ENCODE measurements around the gene MRPL12. TPM values are rescaled to one million over a fixed set of nuclear protein-coding genes. Genes with fewer than 3 reads are reported as not detected.

The MRPL12 gene
- total RNA-seq, 2 donors from 2014 or later: 19.8 to 33.4 TPM

DNA sequence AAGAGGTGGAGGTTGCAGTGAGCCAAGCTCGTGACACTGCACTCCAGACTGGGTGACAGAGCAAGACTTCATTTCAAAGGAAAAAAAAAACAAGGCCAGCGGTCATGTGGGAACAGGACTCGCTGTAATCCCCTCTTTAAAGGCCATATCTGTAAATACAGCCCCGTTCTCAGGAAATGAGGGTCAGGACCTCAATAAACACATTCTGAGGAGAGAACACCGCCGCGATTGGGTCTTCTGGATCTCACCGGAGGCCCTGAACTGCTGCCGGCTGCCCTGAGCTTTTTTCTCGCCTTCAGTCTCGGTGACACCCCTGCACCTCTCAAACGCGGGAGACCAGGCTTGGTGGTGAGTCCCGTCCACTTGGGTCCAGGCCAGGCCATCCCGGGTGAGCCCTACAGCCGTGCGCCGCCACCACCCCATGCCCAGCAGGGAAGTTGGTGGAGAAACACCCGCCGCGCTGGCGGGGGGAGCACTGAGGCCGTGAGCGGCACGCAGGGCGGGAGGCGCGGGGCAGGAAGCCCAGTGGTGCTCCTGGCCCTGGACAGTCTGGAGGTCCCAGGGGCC lies 37.3 kb downstream of the MRPL12 start:
- Histone ChIP-seq H3K4me3 (no peak overlapping the region), H3K4me1 (ENCODE audit: control insufficient read depth in 1 of 2, low read depth in 2 of 2) (no peaks in the 10 kb centered on the region), H3K27ac (no peak overlapping the region), H3K36me3 (no peaks in the 10 kb centered on the region), H3K27me3 (replicated peaks; ENCODE audit: insufficient read depth) (no peaks in the 10 kb centered on the region), H3K9me3 (no peaks in the 10 kb centered on the region)
- TF ChIP-seq, protein P1, sequence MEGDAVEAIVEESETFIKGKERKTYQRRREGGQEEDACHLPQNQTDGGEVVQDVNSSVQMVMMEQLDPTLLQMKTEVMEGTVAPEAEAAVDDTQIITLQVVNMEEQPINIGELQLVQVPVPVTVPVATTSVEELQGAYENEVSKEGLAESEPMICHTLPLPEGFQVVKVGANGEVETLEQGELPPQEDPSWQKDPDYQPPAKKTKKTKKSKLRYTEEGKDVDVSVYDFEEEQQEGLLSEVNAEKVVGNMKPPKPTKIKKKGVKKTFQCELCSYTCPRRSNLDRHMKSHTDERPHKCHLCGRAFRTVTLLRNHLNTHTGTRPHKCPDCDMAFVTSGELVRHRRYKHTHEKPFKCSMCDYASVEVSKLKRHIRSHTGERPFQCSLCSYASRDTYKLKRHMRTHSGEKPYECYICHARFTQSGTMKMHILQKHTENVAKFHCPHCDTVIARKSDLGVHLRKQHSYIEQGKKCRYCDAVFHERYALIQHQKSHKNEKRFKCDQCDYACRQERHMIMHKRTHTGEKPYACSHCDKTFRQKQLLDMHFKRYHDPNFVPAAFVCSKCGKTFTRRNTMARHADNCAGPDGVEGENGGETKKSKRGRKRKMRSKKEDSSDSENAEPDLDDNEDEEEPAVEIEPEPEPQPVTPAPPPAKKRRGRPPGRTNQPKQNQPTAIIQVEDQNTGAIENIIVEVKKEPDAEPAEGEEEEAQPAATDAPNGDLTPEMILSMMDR (IDR thresholded peaks at IDR 0.05): no peak
- ATAC-seq (ENCODE audit: insufficient number of reproducible peaks, low FRiP score, low read depth) (no peak), DNase-seq (ENCODE audit: low spot score) (no peak)

DNA sequence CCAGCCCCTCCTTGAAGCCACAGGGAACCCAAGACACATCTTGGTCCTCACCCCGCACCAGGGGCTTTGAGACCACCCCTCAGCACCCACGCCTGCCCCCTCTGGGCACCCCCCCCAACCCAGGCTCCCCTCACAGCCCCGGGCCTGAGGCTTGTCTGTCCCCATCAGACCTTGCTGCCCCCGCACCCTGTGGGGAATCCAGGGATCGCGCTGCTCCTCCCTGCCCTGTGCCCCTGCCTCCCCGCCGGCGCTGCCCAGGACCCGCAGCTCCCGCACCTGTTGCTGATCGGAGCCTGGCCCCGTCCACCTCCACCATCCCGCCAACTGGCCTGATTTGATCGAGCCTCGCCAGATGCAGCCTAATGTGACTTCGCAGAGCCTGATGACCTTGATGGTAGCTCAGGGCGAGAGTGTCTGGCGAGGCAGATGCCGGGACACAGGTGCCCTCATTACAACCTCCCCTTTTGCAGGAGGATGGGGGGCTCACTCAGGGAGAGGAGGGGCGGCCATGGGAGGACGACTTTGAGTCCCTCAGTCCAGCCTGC lies 38.0 kb downstream of the MRPL12 start:
- Histone ChIP-seq H3K9me3 (no peaks in the 10 kb centered on the region), H3K27ac (no peak overlapping the region), H3K4me1 (ENCODE audit: control insufficient read depth in 1 of 2, low read depth in 2 of 2) (no peaks in the 10 kb centered on the region), H3K4me3 (no peak overlapping the region), H3K36me3 (no peaks in the 10 kb centered on the region), H3K27me3 (replicated peaks; ENCODE audit: insufficient read depth) (no peaks in the 10 kb centered on the region)
- no peak for DNase-seq (ENCODE audit: low spot score)
- TF ChIP-seq, protein P1 (IDR thresholded peaks at IDR 0.05): no peak
- no peak for ATAC-seq (ENCODE audit: insufficient number of reproducible peaks, low FRiP score, low read depth)

DNA sequence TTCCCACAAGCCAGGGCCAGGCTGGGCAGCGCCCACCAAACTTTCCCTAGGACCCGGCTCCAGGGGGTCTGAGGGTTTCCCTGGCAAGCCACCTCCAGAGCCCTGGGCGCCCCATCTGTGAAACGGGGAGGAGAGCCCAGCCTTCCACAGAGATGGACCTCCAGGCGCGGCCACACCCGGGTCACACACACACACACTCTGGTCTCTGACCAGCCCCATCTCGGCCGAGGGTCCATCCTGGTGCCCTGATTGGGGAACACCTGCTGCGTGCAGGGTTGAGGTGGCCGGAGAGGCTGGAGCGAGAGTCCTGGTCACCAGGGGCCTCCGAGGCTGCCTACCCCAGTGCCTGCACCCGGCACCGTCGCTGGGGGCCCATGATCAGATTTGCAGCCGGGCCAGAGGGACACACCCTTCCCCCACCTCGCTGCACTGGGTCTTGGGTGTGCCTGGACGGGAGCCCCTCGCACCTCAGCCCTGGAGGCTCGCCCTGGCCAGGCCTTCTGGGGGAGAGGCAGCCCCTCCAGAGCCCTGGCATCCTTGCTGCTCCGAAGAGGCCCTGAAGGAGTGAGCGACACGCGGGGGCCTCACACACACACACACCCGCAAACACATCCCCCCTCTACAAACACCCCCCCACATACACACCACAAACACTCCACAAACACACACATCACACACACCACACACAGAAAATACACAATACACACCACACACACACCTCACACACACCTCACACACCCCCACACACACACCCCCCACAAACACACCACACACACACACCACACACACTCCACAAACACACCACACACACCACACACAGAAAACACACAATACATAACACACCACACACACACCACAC lies 38.7 kb downstream of the MRPL12 start:
- Histone ChIP-seq H3K27ac (no peak overlapping the region), H3K4me1 (ENCODE audit: control insufficient read depth in 1 of 2, low read depth in 2 of 2) (no peaks in the 10 kb centered on the region), H3K9me3 (no peaks in the 10 kb centered on the region), H3K36me3 (no peaks in the 10 kb centered on the region), H3K4me3 (no peak overlapping the region), H3K27me3 (replicated peaks; ENCODE audit: insufficient read depth) (no peaks in the 10 kb centered on the region)
- ATAC-seq (ENCODE audit: insufficient number of reproducible peaks, low FRiP score, low read depth) (no peak), DNase-seq (ENCODE audit: low spot score) (no peak)
- TF ChIP-seq, protein P1 (IDR thresholded peaks at IDR 0.05): no peak

Other genes with a start within 250 kb of the MRPL12 start
- 1,000 to 10,000 TPM; 4,421 to 4,935 TPM for gene ACTG1, start 190.6 kb upstream of the MRPL12 start, total RNA-seq
- 1 to 10 TPM; 4.2 to 9.2 TPM for gene FSCN2, start 175.0 kb upstream of the MRPL12 start, total RNA-seq
- 10 to 100 TPM; 43.2 to 57.9 TPM for gene FAAP100, start 151.0 kb upstream of the MRPL12 start, total RNA-seq
- gene NPLOC4, start 66.3 kb upstream of the MRPL12 start, total RNA-seq: 100 to 1,000 TPM in 1 of 2 donors, 10 to 100 TPM in 1; 77.3 to 105 TPM
- under 1 TPM in 1 of 2 donors, not detected in 1; 0.27 TPM for gene TSPAN10, start 66.2 kb upstream of the MRPL12 start, total RNA-seq
- not detected for gene PDE6G, start 46.8 kb upstream of the MRPL12 start, total RNA-seq
- 10 to 100 TPM; 13.7 to 33.6 TPM for gene OXLD1, start 36.8 kb upstream of the MRPL12 start, total RNA-seq
- gene CCDC137, start 36.6 kb upstream of the MRPL12 start, total RNA-seq: 10 to 100 TPM in 1 of 2 donors, 1 to 10 TPM in 1; 7.3 to 10.8 TPM
- gene ARL16, start 19.6 kb upstream of the MRPL12 start, total RNA-seq: 10 to 100 TPM; 34.4 to 40.7 TPM
- 100 to 1,000 TPM in 1 of 2 donors, 10 to 100 TPM in 1; 93.8 to 108 TPM for gene HGS, start 19.4 kb upstream of the MRPL12 start, total RNA-seq
- gene SLC25A10, start 8.9 kb downstream of the MRPL12 start, total RNA-seq: 1 to 10 TPM; 2.2 to 4.7 TPM
- not detected for gene GCGR, start 100.8 kb downstream of the MRPL12 start, total RNA-seq
- 100 to 1,000 TPM in 1 of 2 donors, 10 to 100 TPM in 1; 57.5 to 116 TPM for gene MCRIP1, start 129.9 kb downstream of the MRPL12 start, total RNA-seq
- not detected for gene PPP1R27, start 131.7 kb downstream of the MRPL12 start, total RNA-seq
- gene P4HB, start 157.2 kb downstream of the MRPL12 start, total RNA-seq: 100 to 1,000 TPM; 515 to 655 TPM
- gene ARHGDIA, start 168.0 kb downstream of the MRPL12 start, total RNA-seq: 100 to 1,000 TPM; 206 to 324 TPM
- 10 to 100 TPM; 43.8 to 51.4 TPM for gene ALYREF, start 188.2 kb downstream of the MRPL12 start, total RNA-seq
- gene ANAPC11, start 188.4 kb downstream of the MRPL12 start, total RNA-seq: 100 to 1,000 TPM in 1 of 2 donors, 10 to 100 TPM in 1; 94.1 to 120 TPM
- 1 to 10 TPM in 1 of 2 donors, under 1 TPM in 1; 0.35 to 2.6 TPM for gene NPB, start 198.9 kb downstream of the MRPL12 start, total RNA-seq
- 10 to 100 TPM; 13.6 to 81.9 TPM for gene PCYT2, start 208.0 kb downstream of the MRPL12 start, total RNA-seq
- gene SIRT7, start 214.8 kb downstream of the MRPL12 start, total RNA-seq: 10 to 100 TPM; 15.8 to 41.3 TPM
- 10 to 100 TPM; 29.8 to 32.1 TPM for gene MAFG, start 224.4 kb downstream of the MRPL12 start, total RNA-seq
- gene PYCR1, start 233.9 kb downstream of the MRPL12 start, total RNA-seq: 10 to 100 TPM; 14.4 to 15.0 TPM
- not detected for gene MYADML2, start 243.9 kb downstream of the MRPL12 start, total RNA-seq

All from thoracic aorta (tissue), 2 donors.